OCI-LY3 (cell line): ENCODE measurements around the gene EXOC4.

Experiments
- H2AFZ ChIP-seq: fragments of 200-600, 300-600 bp; shearing (Covaris generic); 2 replicates; pipeline ENCODE4 v1.6.0; 2014; ENCODE audit warnings: antibody characterized with exemption, low read depth, low read length
- H3K27ac ChIP-seq: fragments of 200-600, 300-600 bp; sonication (generic); 2 replicates; pipeline ENCODE4 v1.5.1; 2014; ENCODE audit warnings: mild to moderate bottlenecking, low read length, moderate library complexity, mixed read lengths
- H3K27me3 ChIP-seq: fragments of 200-600, 300-600 bp; sonication (generic); 2 replicates; pipeline ENCODE4 v1.6.1; 2014; ENCODE audit warnings: low read depth, low read length, mixed read lengths
- H3K36me3 ChIP-seq: fragments of 200-600, 300-600 bp; sonication (generic); replicated peaks from 2 replicates; pipeline ENCODE3; 2014; ENCODE audit warnings: low read depth, low read length, mixed read lengths
- H3K4me1 ChIP-seq: fragments of 300-600, 200-600 bp; sonication (generic); 2 replicates; pipeline ENCODE4 v1.6.1; 2014; ENCODE audit warnings: low read length, mixed read lengths
- H3K4me2 ChIP-seq: fragments of 200-600, 300-600 bp; sonication (generic); 2 replicates; pipeline ENCODE4 v1.6.1; 2014; ENCODE audit warnings: low read length, mixed read lengths
- H3K4me3 ChIP-seq: fragments of 300-600, 200-600 bp; sonication (generic); 2 replicates; pipeline ENCODE4 v1.5.1; 2014; ENCODE audit warnings: antibody characterized with exemption, mild to moderate bottlenecking, low read length, moderate library complexity
- H3K79me2 ChIP-seq: fragments of 300-600, 200-600 bp; shearing (Covaris generic); 2 replicates; pipeline ENCODE4 v1.6.1; 2014; ENCODE audit warnings: mild to moderate bottlenecking, low read length, mixed read lengths
- H3K9ac ChIP-seq: fragments of 300-600, 200-600 bp; shearing (Covaris generic); 2 replicates; pipeline ENCODE4 v1.6.0; 2014; ENCODE audit warnings: mild to moderate bottlenecking, low read length, moderate library complexity
- H3K9me3 ChIP-seq: fragments of 200-600, 300-600 bp; shearing (Covaris generic); 2 replicates; pipeline ENCODE4 v1.6.1; 2014; ENCODE audit warnings: low read length, mixed read lengths; ENCODE audit not compliant: insufficient read depth
- H4K20me1 ChIP-seq: fragments of 200-600, 300-600 bp; sonication (generic); 2 replicates; pipeline ENCODE4 v1.6.1; 2016; ENCODE audit warnings: low read length, mixed read lengths; ENCODE audit not compliant: insufficient read depth
- EZH2phosphoT487 ChIP-seq: fragments of 200-600 bp; shearing (Covaris generic); IDR thresholded peaks from 2 replicates; pipeline ENCODE4 v1.6.1; 2018; ENCODE audit warnings: antibody characterized with exemption, mixed run types, low read depth
- TF ChIP-seq, protein P1 (sequence below): fragments of 200-600, 300-600 bp; sonication (generic); IDR thresholded peaks from 2 replicates; pipeline ENCODE4 v1.5.1; 2014; ENCODE audit warnings: antibody characterized with exemption, low read length, low read depth

The EXOC4 gene

DNA sequence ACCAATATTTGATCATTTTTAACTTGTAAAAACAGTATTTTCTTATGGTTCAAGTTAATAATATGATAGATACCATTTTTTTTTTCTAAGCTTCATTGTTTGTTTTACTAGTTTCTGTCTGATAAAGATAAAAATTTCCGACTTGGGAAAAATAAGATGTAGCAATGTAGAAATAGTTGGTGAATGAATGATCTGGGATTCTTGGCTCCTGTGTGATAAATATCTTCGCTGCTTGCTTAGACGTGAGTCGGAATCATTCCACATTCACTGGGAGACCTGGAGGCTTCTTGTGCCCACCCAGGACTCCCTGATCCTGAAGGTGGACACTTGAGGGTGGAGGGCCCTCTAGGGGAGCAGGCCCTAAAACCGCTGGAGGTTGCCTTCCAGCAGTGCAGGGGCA is 47.9 kb downstream of the EXOC4 start:
- Histone ChIP-seq H3K4me2 (no peak overlapping the region), H3K9ac (no peak overlapping the region), H2AFZ (no peak overlapping the region), H3K27ac (no peak overlapping the region), H3K4me1 (no peaks in the 10 kb centered on the region), H3K79me2 (peaks cover 5% of the 10 kb centered on the region), H4K20me1 (peaks cover 8% of the 10 kb centered on the region), H3K36me3 (peaks cover 1% of the 10 kb centered on the region), H3K4me3 (no peak overlapping the region), H3K27me3 (no peaks in the 10 kb centered on the region), H3K9me3 (no peaks in the 10 kb centered on the region)
- TF ChIP-seq, protein P1, sequence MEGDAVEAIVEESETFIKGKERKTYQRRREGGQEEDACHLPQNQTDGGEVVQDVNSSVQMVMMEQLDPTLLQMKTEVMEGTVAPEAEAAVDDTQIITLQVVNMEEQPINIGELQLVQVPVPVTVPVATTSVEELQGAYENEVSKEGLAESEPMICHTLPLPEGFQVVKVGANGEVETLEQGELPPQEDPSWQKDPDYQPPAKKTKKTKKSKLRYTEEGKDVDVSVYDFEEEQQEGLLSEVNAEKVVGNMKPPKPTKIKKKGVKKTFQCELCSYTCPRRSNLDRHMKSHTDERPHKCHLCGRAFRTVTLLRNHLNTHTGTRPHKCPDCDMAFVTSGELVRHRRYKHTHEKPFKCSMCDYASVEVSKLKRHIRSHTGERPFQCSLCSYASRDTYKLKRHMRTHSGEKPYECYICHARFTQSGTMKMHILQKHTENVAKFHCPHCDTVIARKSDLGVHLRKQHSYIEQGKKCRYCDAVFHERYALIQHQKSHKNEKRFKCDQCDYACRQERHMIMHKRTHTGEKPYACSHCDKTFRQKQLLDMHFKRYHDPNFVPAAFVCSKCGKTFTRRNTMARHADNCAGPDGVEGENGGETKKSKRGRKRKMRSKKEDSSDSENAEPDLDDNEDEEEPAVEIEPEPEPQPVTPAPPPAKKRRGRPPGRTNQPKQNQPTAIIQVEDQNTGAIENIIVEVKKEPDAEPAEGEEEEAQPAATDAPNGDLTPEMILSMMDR, result no peak
- TF ChIP-seq EZH2phosphoT487, result no peak

DNA sequence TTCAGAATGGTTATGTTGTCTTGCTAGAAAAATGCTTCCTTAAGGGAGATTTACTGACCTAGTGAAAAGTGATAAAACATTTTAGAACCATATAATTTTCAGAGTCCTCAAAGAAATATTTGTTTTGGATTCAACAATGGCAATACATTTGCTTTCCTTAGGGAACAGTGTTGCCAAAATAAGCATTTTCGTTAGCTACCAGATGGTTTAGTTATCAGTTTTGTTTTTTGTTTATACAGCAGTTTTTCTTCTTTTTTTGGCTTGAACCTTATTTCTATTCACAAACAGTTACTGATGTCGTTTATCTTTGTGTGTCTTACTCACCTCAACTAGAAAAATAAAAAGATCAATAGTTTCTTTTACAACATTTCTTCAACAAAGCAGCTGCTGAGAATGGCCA is 48.6 kb downstream of the EXOC4 start:
- TF ChIP-seq, protein P1, result no peak
- TF ChIP-seq EZH2phosphoT487, result no peak
- no peak overlapping the region for H3K4me2 ChIP-seq
- H3K27me3 ChIP-seq, result no peaks in the 10 kb centered on the region
- H3K4me1 ChIP-seq, result no peaks in the 10 kb centered on the region
- H3K79me2 ChIP-seq, result peaks cover 5% of the 10 kb centered on the region
- no peak overlapping the region for H3K4me3 ChIP-seq
- no peaks in the 10 kb centered on the region for H3K9me3 ChIP-seq
- H3K9ac ChIP-seq, result no peak overlapping the region
- H3K27ac ChIP-seq, result no peak overlapping the region
- peaks cover 8% of the 10 kb centered on the region for H4K20me1 ChIP-seq
- H2AFZ ChIP-seq, result no peak overlapping the region
- peaks cover 5% of the 10 kb centered on the region for H3K36me3 ChIP-seq

DNA sequence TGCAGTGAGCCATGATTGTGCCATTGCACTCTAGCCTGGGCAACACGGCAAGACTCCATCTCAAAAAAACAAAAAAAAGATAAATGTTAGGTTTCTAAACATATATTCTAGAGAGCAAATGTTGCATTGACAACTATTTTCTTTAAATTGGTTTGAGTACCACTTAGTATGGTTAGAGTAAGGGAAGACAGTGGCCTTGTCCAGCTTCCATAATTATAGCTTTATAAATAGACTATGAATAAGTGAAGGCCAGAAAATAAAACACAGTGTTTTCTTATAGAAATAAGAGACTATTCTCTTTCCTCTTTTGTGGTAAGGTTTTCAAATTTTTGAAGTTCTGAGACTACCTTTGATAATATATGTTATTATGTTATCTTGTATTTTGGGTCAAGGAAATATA is 50.5 kb downstream of the EXOC4 start:
- peaks cover 4% of the 10 kb centered on the region; the same call in 1 of the 2 replicates for H4K20me1 ChIP-seq
- peaks cover 16% of the 10 kb centered on the region for H3K36me3 ChIP-seq

DNA sequence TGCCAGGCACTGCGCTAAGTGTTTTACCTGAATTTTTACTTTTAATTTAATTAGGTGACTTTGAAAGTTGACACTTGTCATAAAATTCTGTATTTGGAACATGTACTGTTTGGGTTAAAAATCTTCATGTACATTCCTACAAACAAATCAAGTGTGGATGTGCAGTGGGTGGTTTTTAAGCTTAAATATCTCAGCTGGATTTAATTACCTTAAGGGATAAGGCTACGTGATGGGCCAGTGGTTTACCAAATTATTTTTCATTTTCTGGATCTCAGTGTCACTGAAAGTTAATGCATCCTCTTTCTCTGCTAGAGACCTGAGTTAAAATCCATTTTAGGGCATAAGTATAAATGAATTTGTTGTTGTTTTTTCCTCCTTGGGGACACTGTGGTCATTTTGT is 51.1 kb downstream of the EXOC4 start:
- H3K9me3 ChIP-seq, result no peaks in the 10 kb centered on the region
- no peak overlapping the region for H3K9ac ChIP-seq
- H3K36me3 ChIP-seq, result peaks cover 18% of the 10 kb centered on the region
- H2AFZ ChIP-seq, result no peak overlapping the region
- TF ChIP-seq, protein P1, result no peak
- no peak for TF ChIP-seq EZH2phosphoT487
- H3K27me3 ChIP-seq, result no peaks in the 10 kb centered on the region
- no peaks in the 10 kb centered on the region for H3K4me1 ChIP-seq
- no peaks in the 10 kb centered on the region; the same call in 1 of the 2 replicates for H3K79me2 ChIP-seq
- peaks cover 4% of the 10 kb centered on the region; the same call in 1 of the 2 replicates for H4K20me1 ChIP-seq
- H3K4me3 ChIP-seq, result no peak overlapping the region
- no peak overlapping the region for H3K27ac ChIP-seq
- no peak overlapping the region for H3K4me2 ChIP-seq

More for the DNA sequence above, 50.5 kb downstream of the EXOC4 start:
- Histone ChIP-seq H3K4me3 (no peak overlapping the region), H3K27me3 (no peaks in the 10 kb centered on the region), H3K9me3 (no peaks in the 10 kb centered on the region), H3K27ac (no peak overlapping the region), H2AFZ (no peak overlapping the region), H3K4me2 (no peak overlapping the region), H3K4me1 (no peaks in the 10 kb centered on the region), H3K9ac (no peak overlapping the region), H3K79me2 (no peaks in the 10 kb centered on the region; the same call in 1 of the 2 replicates)
- TF ChIP-seq, protein P1, result no peak
- no peak for TF ChIP-seq EZH2phosphoT487
